Stimulated activated naive B cell treated with anti-CD40 and anti-IgM and Interleukin-4, amounts not matched to agents 10 μg/mL and 1 μg/mL and 100 μg/mL, for 72 hours (primary cell): ENCODE measurements around the gene ODF2.
"Not testable (repeated sequence)": the region's sequence is repeated elsewhere in the genome, so short reads cannot be mapped to it uniquely, and the experiment has no call there.

Experiments
- ATAC-seq, 2 donors: fragments of 150-1000 bp; cut with Tn5 transposase; replicated peaks; 2 replicates each; pipeline ENCODE4 v1.10.0; 2021; ENCODE audit warnings: moderate library complexity in 1 of 2
- DNase-seq: peaks from one replicate; pipeline ENCODE4 v3.0.0; 2021
- H3K27ac Mint-ChIP-seq: one replicate; pipeline ENCODE4 v1.8.0; 2022; ENCODE audit warnings: mild to moderate bottlenecking, mixed read lengths
- H3K27me3 Mint-ChIP-seq, 2 donors: one replicate each; pipeline ENCODE4 v1.8.0; 2022; ENCODE audit warnings: mixed read lengths in 2 of 2
- H3K36me3 Mint-ChIP-seq, 2 donors: one replicate each; pipeline ENCODE4 v1.8.0; 2022; ENCODE audit warnings: mixed read lengths in 2 of 2, mild to moderate bottlenecking in 1 of 2
- H3K4me1 Mint-ChIP-seq, 2 donors: one replicate each; pipeline ENCODE4 v1.8.0; 2022; ENCODE audit warnings: mixed read lengths in 2 of 2, mild to moderate bottlenecking in 1 of 2
- H3K4me3 Mint-ChIP-seq, 2 donors: one replicate each; pipeline ENCODE4 v1.8.0; 2022; ENCODE audit warnings: mild to moderate bottlenecking in 2 of 2, mixed read lengths in 2 of 2, moderate library complexity in 1 of 2
- H3K9me3 Mint-ChIP-seq, 2 donors: one replicate each; pipeline ENCODE4 v1.8.0; 2022; ENCODE audit warnings: mixed read lengths in 2 of 2, mild to moderate bottlenecking in 1 of 2

The ODF2 gene

DNA sequence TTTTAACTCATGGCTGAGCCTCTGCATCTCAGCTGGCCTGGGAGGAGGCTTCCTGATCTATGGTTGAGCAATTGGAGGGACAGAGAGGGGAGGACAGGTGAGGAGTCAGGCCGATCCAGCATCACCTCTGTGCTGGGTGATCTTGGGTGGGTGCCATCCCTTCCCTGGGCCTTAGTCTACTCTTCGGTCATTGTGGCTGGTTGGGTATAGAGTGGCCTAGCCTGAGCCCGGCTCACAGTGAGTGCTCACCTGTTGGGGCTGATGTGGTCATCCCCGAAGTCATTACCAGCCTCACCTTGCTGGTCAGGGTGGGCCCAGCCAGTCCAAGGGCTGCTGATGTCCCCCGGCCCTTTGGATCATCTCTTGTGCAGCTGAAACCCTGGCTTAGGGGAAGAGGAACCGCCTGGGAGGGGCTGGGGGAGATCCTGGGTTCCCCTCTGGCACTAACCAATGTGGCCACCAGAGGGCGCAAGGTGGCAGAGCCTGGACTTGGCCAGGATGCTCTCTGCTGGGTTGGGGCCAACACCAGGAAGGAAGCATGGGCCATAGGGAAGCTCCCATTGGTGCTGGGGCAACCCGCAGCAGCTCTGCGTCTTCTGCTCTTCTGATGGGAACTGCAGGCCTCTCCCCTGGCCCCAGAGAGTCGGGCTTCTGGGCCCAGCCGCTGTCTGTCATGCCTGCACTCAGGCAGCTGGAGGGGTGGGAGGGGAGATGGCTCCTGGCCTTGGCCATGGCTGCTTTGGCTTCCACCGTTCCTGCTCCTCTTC, 17.3 kb upstream of the ODF2 start:
- Mint-ChIP-seq H3K4me3 (no peak overlapping the region), H3K4me1 (peaks cover 11 to 15% of the 10 kb centered on the region in 2 donors), H3K27ac (peak overlapping the region; percentile 51), H3K27me3 (no peaks in the 10 kb centered on the region), H3K36me3 (no peaks in the 10 kb centered on the region), H3K9me3 (no peaks in the 10 kb centered on the region)
- peak; percentile 71 for DNase-seq
- ATAC-seq, result peak; percentile 95

DNA sequence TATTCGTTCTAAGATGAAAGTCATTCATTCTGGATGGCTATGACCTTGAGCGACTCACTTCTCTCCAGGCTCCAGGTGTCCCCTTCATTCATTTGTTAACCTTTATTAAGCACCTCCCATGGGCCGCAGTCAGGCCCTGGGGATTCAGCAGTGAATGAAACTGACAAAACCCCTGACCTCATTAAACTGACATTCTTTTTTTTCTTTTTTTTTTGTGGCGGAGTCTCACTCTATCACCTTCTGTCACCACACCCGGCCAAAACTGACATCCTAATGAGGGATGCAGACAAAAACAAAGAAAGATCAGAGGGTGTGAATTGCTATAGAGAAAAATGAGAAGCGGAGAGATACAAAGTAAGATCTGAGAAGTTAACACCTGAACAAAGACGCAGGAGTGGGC, 16.5 kb upstream of the ODF2 start:
- Mint-ChIP-seq H3K27ac (no peak overlapping the region), H3K27me3 (no peaks in the 10 kb centered on the region), H3K36me3 (no peaks in the 10 kb centered on the region), H3K9me3 (no peaks in the 10 kb centered on the region), H3K4me3 (no peak overlapping the region), H3K4me1 (peaks cover 11 to 15% of the 10 kb centered on the region in 2 donors)
- DNase-seq (no peak), ATAC-seq (peak; percentile 60 to 62)

DNA sequence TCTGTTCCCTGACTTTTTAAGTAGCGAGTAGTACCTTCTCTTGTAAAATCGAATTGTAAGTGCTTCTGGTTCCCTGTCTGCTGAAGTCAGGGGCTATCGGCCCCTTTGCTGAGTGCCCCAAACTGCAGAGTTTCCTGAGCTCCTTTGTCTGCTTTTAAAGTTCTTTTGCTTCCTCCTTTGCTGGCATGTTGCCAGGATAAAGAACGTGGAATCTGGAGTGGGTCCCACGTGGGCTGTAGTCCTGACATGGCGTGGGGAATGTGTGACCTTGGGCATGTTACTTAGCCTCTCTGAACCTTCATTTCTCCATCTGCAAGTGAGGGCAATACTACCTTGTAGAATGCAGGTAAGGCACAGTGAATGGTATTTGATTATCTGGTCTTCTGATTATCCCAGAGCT, 13.7 kb upstream of the ODF2 start:
- Mint-ChIP-seq H3K27me3 (no peaks in the 10 kb centered on the region), H3K9me3 (no peaks in the 10 kb centered on the region), H3K4me3 (no peak overlapping the region), H3K27ac (no peak overlapping the region), H3K4me1 (peaks cover 11 to 15% of the 10 kb centered on the region in 2 donors), H3K36me3 (no peaks in the 10 kb centered on the region)
- ATAC-seq, result no peak
- no peak for DNase-seq

DNA sequence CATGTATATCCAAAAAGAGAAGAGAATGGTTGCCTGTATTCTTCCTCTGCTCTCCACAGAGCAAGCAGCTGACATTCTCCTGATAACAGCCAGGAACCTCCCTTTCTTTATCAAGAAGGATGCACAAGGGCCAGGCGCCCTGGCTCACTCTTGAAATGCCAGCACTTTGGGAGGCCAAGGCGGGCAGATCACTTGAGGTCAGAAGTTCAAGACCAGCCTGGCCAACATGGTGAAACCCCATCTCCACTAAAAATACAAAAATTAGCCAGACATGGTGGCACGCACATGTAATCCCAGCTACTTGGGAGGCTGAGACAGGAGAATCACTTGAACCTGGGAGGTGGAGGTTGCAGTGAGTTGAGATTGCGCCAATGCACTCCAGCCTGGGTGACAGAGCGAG, 9.3 kb upstream of the ODF2 start:
- ATAC-seq, H3K4me1 Mint-ChIP-seq, H3K27me3 Mint-ChIP-seq, H3K4me3 Mint-ChIP-seq, H3K36me3 Mint-ChIP-seq, H3K27ac Mint-ChIP-seq, H3K9me3 Mint-ChIP-seq, DNase-seq: not testable (repeated sequence)

DNA sequence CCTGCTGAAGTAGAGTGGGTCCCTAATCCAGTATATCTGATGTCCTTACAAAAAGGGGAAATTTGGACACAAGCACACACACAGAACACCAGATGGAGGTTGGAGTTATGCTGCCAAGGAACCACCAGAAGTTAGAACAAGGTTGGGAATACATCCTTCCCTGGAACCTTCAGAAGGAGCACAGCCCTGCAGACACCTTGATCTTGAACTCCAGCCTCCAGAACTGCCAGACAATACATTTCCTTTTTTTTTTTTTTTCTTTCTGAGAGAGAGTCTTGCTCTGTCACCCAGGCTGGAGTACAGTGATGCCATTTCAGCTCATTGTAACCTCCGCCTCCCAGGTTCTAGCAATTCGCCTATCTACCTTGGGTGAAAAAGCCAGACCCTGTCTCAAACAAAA, 7.1 kb upstream of the ODF2 start:
- no peak overlapping the region for H3K4me3 Mint-ChIP-seq
- no peaks in the 10 kb centered on the region for H3K36me3 Mint-ChIP-seq
- no peaks in the 10 kb centered on the region for H3K27me3 Mint-ChIP-seq
- H3K9me3 Mint-ChIP-seq, result no peaks in the 10 kb centered on the region
- no peak overlapping the region for H3K27ac Mint-ChIP-seq
- ATAC-seq, result no peak
- DNase-seq, result no peak
- H3K4me1 Mint-ChIP-seq, result no peaks in the 10 kb centered on the region

DNA sequence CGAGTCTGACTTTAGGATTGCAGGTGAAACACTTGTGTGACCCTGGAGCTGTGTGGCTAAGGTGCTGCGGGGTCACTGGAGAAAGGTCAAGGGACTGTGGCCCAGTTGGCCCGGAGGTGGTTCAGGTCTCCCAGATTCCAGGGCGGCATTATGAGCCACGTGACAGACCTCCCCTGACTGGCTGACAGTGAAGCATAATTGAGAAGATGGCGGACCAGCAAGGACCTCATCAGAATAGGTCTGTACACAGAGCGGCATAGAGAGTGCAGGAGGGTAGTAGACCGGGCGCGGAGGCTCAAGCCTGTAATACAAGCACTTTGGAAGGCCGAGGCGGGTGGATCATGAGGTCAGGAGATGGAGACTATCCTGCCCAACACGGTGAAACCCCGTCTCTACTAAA, 815 bp upstream of the ODF2 start:
- ATAC-seq, result no peak
- Mint-ChIP-seq H3K9me3 (no peaks in the 10 kb centered on the region), H3K4me1 (peaks cover 14 to 25% of the 10 kb centered on the region in 2 donors), H3K4me3 (peak overlapping the region; percentile 64 to 67), H3K27ac (peak overlapping the region; percentile 47), H3K36me3 (peaks cover 3 to 10% of the 10 kb centered on the region in 2 donors), H3K27me3 (no peaks in the 10 kb centered on the region)
- DNase-seq, result no peak

DNA sequence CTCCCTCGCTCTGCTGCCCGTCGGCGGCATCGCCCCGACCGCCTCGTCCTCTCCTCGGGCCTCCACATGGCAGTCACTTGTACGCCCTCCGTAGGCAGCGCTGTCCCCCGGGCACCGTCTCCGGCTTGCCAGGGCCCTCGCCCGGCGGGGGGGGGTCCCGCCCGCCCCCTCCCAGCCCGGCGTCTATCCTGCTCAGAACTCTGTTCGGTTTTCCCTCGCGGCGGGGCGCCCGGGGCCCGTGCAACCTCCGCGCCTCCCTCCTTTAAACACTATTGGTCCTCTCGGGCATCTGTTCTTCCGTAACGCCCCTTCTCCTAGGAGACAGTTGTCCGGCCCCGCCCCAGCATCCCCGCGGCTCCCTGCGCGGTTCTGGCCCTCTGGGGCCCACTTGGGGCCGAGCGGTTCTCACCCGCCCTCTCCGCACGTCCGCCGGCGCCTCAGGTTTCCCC, 831 bp downstream of the ODF2 start:
- H3K4me1 Mint-ChIP-seq, result peaks cover 14 to 25% of the 10 kb centered on the region in 2 donors
- ATAC-seq (peak; percentile 71), DNase-seq (peak; percentile 56)
- H3K27ac Mint-ChIP-seq, result peak overlapping the region; percentile 96
- H3K4me3 Mint-ChIP-seq, result peak overlapping the region; percentile 95 to 99
- H3K9me3 Mint-ChIP-seq, result no peaks in the 10 kb centered on the region
- H3K36me3 Mint-ChIP-seq, result peaks cover 15 to 23% of the 10 kb centered on the region in 2 donors
- no peaks in the 10 kb centered on the region for H3K27me3 Mint-ChIP-seq

DNA sequence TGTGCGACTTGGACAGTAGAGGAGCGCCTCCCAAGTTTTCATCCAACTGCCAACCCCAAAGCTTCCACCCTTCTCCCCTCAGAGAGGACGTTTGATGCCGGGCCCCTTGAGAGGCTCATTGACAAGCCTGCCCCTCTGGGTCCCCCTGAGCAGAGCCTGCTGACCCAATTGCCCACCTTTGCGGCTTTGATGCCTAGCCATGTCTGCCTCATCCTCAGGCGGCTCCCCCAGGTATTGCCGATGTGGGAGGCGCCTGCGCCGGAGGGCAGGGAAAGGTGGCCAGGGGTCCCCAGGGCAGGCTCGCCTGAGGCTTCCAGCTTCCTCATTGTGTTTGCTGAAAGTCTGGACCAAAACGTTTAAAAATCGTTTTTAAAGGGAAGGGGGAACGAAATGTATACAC, 1.4 kb downstream of the ODF2 start:
- H3K9me3 Mint-ChIP-seq, result no peaks in the 10 kb centered on the region
- peak overlapping the region; percentile 95 to 99 for H3K4me3 Mint-ChIP-seq
- H3K27ac Mint-ChIP-seq, result peak overlapping the region; percentile 96
- peaks cover 14 to 25% of the 10 kb centered on the region in 2 donors for H3K4me1 Mint-ChIP-seq
- H3K36me3 Mint-ChIP-seq, result peaks cover 15 to 23% of the 10 kb centered on the region in 2 donors
- no peaks in the 10 kb centered on the region for H3K27me3 Mint-ChIP-seq
- ATAC-seq, result no peak
- DNase-seq, result no peak

DNA sequence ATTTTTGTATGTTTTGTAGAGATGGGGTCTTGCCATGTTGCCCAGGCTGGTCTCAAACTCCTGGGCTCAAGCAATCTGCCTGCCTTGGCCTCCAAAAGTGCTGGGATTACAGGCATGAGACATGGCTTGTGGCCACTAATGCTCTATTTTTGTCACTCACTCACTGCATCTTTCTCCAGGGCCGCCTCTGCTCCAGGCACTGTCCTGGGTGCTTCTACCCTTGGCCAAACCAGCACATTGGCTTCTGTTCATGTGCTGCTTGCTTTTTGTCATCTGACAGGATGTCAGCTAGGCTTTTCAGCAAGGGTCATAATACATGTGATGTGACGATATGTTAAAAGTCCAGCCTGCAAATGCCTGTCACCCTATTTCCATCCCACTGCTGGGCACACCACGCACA, 3.2 kb downstream of the ODF2 start:
- peaks cover 14 to 25% of the 10 kb centered on the region in 2 donors for H3K4me1 Mint-ChIP-seq
- peaks cover 23 to 32% of the 10 kb centered on the region in 2 donors for H3K36me3 Mint-ChIP-seq
- no peak overlapping the region for H3K27ac Mint-ChIP-seq
- no peak overlapping the region for H3K4me3 Mint-ChIP-seq
- no peaks in the 10 kb centered on the region for H3K27me3 Mint-ChIP-seq
- DNase-seq (no peak), ATAC-seq (no peak)
- H3K9me3 Mint-ChIP-seq, result no peaks in the 10 kb centered on the region

DNA sequence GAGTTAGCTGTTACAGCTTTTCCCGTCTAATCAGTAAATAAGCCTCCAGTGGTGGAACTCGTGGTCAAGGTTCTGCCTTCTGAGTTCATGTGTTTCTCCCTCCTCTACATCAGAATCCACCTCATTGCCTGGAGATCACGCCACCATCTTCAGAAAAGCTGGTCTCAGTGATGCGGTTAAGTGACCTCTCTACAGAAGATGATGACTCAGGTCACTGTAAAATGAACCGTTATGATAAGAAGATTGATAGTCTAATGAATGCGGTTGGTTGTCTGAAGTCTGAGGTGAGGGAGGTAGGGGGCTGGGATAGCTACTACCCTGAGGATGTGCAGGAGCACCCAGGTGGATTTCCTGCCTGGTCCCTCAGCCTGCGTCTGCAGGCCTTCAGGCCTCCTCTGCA, 13.3 kb downstream of the ODF2 start:
- Mint-ChIP-seq H3K4me1 (peaks cover 9 to 13% of the 10 kb centered on the region in 2 donors), H3K36me3 (peaks cover 19 to 44% of the 10 kb centered on the region in 2 donors), H3K27ac (no peak overlapping the region), H3K9me3 (no peaks in the 10 kb centered on the region), H3K4me3 (no peak overlapping the region), H3K27me3 (no peaks in the 10 kb centered on the region)
- no peak for ATAC-seq
- no peak for DNase-seq

DNA sequence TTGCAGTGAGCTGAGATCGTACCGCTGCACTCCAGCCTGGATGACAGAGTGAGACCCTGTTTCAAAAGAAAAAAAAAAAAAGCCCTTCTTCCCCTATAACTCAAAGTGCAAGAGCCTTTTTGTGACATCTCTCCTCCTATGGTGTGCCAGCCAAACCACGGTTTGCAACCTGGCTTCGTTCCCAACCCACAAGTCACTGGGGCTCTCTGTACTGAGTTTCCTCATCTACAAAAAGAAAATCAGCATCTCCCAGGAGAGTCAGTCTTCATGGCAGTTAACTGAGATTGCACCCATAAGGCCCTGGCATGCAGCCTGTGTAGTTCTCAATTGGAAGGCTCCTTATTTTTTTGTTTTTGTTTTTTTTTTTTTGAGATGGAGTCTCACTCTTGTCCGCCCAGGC, 14.8 kb downstream of the ODF2 start:
- Mint-ChIP-seq H3K27ac (no peak overlapping the region), H3K27me3 (no peaks in the 10 kb centered on the region), H3K4me1 (peaks cover 9 to 13% of the 10 kb centered on the region in 2 donors), H3K4me3 (no peak overlapping the region), H3K9me3 (peaks cover 0 to 1% of the 10 kb centered on the region in 2 donors), H3K36me3 (peaks cover 26 to 49% of the 10 kb centered on the region in 2 donors)
- ATAC-seq (peak; percentile 62 to 73), DNase-seq (no peak)

DNA sequence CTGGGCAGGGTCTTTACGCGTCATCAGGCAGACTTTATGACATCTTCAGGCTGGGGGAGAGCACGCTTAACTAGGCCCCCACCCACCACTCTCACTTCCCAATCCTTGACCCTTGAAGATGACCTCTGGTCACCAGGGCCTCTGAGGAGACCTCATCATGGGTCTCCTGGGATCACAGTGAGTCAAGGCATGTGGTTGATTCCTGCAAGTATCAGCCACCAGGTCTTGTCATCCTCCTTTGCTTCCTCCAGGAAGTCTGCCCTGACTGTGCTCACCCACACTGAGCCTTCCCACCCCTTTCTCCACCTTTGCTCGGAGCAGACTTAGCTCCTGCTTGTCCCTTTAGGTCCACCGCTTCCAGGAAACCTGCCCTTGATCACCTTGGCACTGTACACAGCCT, 17.3 kb downstream of the ODF2 start:
- H3K9me3 Mint-ChIP-seq, result peaks cover 0 to 1% of the 10 kb centered on the region in 2 donors
- no peak overlapping the region for H3K27ac Mint-ChIP-seq
- H3K4me1 Mint-ChIP-seq, result peaks cover 9 to 13% of the 10 kb centered on the region in 2 donors
- ATAC-seq (peak; percentile 23 to 31), DNase-seq (no peak)
- H3K27me3 Mint-ChIP-seq, result no peaks in the 10 kb centered on the region
- H3K4me3 Mint-ChIP-seq, result no peak overlapping the region
- H3K36me3 Mint-ChIP-seq, result peaks cover 36 to 56% of the 10 kb centered on the region in 2 donors

DNA sequence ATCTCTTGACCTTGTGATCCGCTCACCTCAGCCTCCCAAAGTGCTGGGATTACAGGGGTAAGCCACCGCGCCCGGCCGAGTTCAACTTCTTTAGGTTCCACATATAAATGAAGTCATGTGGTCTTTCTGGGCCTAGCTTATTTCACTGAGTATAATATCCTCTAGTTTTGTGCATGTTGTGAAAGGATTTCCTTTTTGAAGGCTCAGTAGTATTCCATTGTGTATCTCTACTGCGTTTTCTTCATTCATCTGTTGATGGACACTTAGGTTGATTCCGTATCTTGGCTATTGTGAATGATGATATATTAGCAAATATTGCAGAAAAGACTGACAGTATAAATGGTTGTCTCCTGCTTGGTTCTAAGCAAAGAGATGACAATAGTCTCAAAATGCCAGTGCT, 20.1 kb downstream of the ODF2 start:
- no peak overlapping the region for H3K27ac Mint-ChIP-seq
- H3K36me3 Mint-ChIP-seq, result peaks cover 43 to 61% of the 10 kb centered on the region in 2 donors
- H3K4me3 Mint-ChIP-seq, result no peak overlapping the region
- DNase-seq, result no peak
- H3K9me3 Mint-ChIP-seq, result peaks cover 0 to 1% of the 10 kb centered on the region in 2 donors
- H3K4me1 Mint-ChIP-seq, result peaks cover 5 to 10% of the 10 kb centered on the region in 2 donors
- ATAC-seq, result no peak
- no peaks in the 10 kb centered on the region for H3K27me3 Mint-ChIP-seq

DNA sequence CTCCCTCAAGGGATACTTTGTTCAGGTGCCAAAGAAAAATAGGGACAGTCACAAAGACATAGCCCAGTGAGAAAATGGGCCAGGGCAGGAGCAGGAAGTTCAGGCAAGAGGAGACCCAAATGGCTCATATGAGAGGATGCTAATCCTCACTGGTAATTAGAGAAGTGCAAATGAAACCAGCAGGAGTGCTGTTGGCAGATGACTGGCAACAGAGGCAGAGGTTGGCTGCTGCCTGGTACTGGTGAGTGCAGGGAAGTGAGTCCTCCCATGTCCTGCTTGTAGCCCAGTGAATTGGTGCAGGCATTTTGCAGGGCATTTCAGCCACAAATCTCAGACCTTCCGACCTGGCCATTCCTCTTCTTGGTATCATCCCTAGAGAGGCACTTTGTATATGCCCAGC, 23.5 kb downstream of the ODF2 start:
- no peak for DNase-seq
- peaks cover 51 to 53% of the 10 kb centered on the region in 2 donors for H3K36me3 Mint-ChIP-seq
- H3K9me3 Mint-ChIP-seq, result peaks cover 0 to 1% of the 10 kb centered on the region in 2 donors

DNA sequence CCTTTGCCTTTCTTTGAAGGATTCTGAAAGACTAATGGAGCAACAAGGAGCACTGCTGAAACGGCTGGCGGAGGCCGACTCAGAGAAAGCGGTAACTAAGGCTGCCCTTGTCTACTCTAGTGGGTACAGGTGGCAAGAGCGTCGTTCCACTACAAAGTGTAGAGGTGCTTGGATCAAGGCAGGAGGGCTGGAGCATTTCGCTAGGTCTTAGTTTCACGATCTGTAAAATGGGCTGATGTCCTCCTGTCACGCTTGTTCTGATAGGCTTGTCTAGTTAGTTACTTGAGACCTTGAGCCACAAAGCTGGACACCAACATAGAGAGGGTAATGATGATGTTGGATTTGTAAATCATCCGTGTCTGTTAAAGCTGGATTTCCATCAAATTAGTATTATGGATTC, 25.8 kb downstream of the ODF2 start:
- H3K27ac Mint-ChIP-seq, result no peak overlapping the region
- DNase-seq, result no peak
- H3K27me3 Mint-ChIP-seq, result no peaks in the 10 kb centered on the region

More for the DNA sequence above, 23.5 kb downstream of the ODF2 start:
- peaks cover 0 to 1% of the 10 kb centered on the region in 2 donors for H3K4me1 Mint-ChIP-seq
- ATAC-seq, result peak in 1 of 2 donors; percentile 36
- H3K27ac Mint-ChIP-seq, result no peak overlapping the region
- no peak overlapping the region for H3K4me3 Mint-ChIP-seq
- H3K27me3 Mint-ChIP-seq, result no peaks in the 10 kb centered on the region

More for the DNA sequence above, 25.8 kb downstream of the ODF2 start:
- ATAC-seq, result no peak
- Mint-ChIP-seq H3K4me3 (no peak overlapping the region), H3K36me3 (peaks cover 48 to 62% of the 10 kb centered on the region in 2 donors), H3K4me1 (peaks cover 0 to 1% of the 10 kb centered on the region in 2 donors), H3K9me3 (no peaks in the 10 kb centered on the region)
